Testis (tissue), 3 donors: ENCODE data around the gene SLC12A3. TPM values are rescaled to one million over a fixed set of nuclear protein-coding genes. Genes with fewer than 3 reads are reported as not detected.

ENCODE experiments used
- DNase-seq: peaks from one replicate; pipeline ENCODE4 v3.0.0-alpha.2; 2019
- H3K27ac ChIP-seq, 2 donors: fragments of 200-600 bp; sonication (generic); one replicate each; pipeline ENCODE4 v1.5.1; 2019
- H3K27me3 ChIP-seq: fragments of 200-600 bp; sonication (generic); one replicate; pipeline ENCODE4 v1.5.1; 2019
- H3K36me3 ChIP-seq: fragments of 200-600 bp; sonication (generic); one replicate; pipeline ENCODE4 v1.5.1; 2017; ENCODE audit warnings: low read depth; ENCODE audit errors: missing control alignments
- H3K4me1 ChIP-seq: fragments of 200-600 bp; sonication (generic); one replicate; pipeline ENCODE4 v1.5.1; 2019
- H3K4me3 ChIP-seq, 2 donors: fragments of 200-600 bp; sonication (generic); one replicate each; pipeline ENCODE4 v1.5.1; 2017 to 2019
- H3K9me3 ChIP-seq: fragments of 200-600 bp; sonication (generic); one replicate; pipeline ENCODE4 v1.5.1; 2017
- POLR2A ChIP-seq: fragments of 450-650 bp; IDR thresholded peaks from one replicate; pipeline ENCODE4 v1.6.1; 2017; ENCODE audit warnings: antibody characterized with exemption, mild to moderate bottlenecking, moderate library complexity
- WGBS, 2 donors: methylation state at CpG; one replicate each; pipeline ENCODE4 v1.1.5; 2018; 5-methylcytosine and 5-hydroxymethylcytosine counted together
- intact Hi-C: fragments of 100-400 bp; cut with DNase I; formaldehyde crosslinking; loops from one replicate; pipeline ENCODE4 v1.15.1; 2023; ENCODE audit warnings: low total_unique reads
- polyA plus RNA-seq: library from polyadenylated mRNA; stranded (reverse); fragments of 350-450 nt; fragmentation: Illumina TruSeq; extraction: RNeasy Lipid Tissue Mini Kit (QIAGEN cat#74804); gene quantifications from one replicate; pipeline ENCODE4 v1.2.3, GENCODE V29; 2014; ENCODE audit warnings: low read depth, low replicate concordance; ENCODE audit not compliant: insufficient read depth
- total RNA-seq, 2 donors: library from RNA; depleted of rRNA; stranded (reverse); fragments of >200 nt; gene quantifications; one replicate each; pipeline ENCODE4 v1.2.3, GENCODE V29; 2016
- TF ChIP-seq, protein P1 (sequence below), 3 experiments: fragments of 450-650 bp in 2 of 3; fragments of 200-600 bp in 1 of 3; sonication (generic) in 1 of 3; IDR thresholded peaks; one replicate each; pipeline ENCODE4 v1.5.1; 2016 to 2019; ENCODE audit warnings: antibody characterized with exemption in 3 of 3, mild to moderate bottlenecking in 2 of 3, moderate library complexity in 1 of 3

SLC12A3 gene
- total and polyA plus RNA-seq, 3 donors from 2014 or later = 0.16 to 1.1 (median 0.16) TPM

DNA sequence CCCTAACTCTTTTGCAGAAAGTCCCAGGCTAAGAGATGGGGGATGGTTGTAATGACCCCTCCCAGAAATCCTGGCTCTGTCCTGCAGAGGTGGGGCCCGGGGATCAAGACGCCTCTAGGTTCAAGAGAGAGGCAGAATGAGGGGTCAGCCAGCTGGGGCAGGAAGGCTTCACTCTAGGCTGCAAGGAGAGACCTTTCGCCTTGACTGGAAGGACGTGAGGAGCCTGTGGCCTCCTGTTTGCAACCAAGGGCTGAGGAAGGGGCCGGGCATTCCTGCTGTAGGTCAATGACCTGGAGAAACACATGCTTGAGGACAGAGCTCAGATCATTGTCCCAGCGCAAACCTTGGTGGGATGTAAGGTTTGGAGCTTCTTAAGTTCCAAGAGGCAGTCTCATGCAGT is 88.0 kb downstream of the SLC12A3 start:
- no peak for DNase-seq
- 81 to 92% methylated on average over 6 of the region's 6 CpGs for WGBS, 2 donors
- Histone ChIP-seq H3K4me3 (no peak overlapping the region), H3K4me1 (no peaks in the 10 kb centered on the region), H3K27me3 (no peaks in the 10 kb centered on the region), H3K9me3 (no peaks in the 10 kb centered on the region), H3K36me3 (no peaks in the 10 kb centered on the region), H3K27ac (no peak overlapping the region)
- intact Hi-C loops = no loop called here
- TF ChIP-seq POLR2A = no peak
- TF ChIP-seq, protein P1, sequence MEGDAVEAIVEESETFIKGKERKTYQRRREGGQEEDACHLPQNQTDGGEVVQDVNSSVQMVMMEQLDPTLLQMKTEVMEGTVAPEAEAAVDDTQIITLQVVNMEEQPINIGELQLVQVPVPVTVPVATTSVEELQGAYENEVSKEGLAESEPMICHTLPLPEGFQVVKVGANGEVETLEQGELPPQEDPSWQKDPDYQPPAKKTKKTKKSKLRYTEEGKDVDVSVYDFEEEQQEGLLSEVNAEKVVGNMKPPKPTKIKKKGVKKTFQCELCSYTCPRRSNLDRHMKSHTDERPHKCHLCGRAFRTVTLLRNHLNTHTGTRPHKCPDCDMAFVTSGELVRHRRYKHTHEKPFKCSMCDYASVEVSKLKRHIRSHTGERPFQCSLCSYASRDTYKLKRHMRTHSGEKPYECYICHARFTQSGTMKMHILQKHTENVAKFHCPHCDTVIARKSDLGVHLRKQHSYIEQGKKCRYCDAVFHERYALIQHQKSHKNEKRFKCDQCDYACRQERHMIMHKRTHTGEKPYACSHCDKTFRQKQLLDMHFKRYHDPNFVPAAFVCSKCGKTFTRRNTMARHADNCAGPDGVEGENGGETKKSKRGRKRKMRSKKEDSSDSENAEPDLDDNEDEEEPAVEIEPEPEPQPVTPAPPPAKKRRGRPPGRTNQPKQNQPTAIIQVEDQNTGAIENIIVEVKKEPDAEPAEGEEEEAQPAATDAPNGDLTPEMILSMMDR (IDR thresholded peaks at IDR 0.05) = no peak

DNA sequence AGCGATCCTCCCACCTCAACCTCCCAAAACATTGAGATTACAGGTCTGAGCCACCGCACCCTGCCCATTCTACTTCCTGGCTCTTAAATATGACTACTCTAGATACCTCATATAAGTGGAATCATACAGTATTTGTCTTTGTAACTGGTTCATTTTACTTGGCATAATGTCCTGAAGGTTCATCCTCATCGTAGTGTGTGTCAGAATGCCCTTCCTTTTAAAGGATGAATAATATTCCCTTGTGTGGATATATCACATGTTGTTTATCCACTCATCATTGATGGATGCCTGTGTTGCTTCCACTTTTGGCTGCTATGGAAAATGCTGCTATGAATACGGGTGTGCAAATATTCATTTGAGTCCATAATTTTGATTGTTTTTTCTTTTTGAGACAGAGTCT is 91.1 kb downstream of the SLC12A3 start:
- Histone ChIP-seq H3K27me3 (no peaks in the 10 kb centered on the region), H3K36me3 (no peaks in the 10 kb centered on the region), H3K4me1 (no peaks in the 10 kb centered on the region), H3K9me3 (no peaks in the 10 kb centered on the region), H3K27ac (no peak overlapping the region), H3K4me3 (no peak overlapping the region)
- no peak for DNase-seq
- intact Hi-C loops = no loop called here
- 95% methylated on average over 4 of the region's 4 CpGs for WGBS, 2 donors
- no peak for TF ChIP-seq POLR2A
- TF ChIP-seq, protein P1 (IDR thresholded peaks at IDR 0.05) = no peak

DNA sequence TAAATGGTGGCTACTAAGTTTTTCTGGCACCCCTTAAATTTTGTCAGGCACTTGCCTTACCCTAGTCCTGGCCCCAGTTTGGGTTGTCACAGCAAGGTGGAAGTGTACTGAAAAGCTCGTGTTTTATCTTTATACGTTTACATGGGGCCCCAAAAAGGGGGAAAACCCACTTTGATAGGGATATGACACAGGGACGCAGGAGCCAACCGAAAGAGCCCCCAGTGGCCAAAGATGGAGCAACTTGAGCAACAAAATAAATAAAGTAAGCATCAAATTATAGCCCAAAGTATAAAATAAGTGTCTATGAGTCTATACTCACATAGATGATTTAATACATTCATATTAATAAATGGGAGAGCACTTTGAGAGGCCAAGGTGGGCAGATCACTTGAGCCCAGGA is 91.7 kb downstream of the SLC12A3 start:
- H3K9me3 ChIP-seq = no peaks in the 10 kb centered on the region

DNA sequence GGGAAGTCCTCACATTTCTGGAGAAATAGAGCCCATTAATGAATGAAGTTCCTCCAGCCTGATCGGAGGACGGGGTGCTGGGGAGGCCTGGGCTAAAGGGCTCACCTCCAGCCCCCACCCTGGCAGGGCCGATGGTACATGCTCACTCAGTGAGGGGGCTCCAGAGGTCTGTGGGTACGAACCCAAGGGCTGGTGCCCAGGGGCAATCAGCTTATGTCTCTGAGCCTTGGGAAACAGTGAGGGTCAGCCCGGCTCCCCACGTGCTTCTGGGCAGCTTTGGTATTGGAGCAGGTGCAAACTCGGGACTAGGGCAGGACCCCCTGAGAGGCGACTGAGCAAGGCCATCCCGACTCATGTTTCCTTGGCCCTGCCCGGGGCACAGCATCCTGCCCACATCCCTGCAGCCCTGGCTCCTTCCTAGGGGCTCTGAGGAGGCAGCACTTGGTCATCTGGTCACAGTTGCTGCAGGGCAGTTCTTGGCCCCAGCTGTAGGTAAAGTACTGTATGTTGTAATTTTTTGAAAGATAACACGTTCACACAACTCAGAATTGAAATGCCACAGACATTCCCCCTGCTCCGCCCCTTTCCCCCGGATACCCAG is 95.8 kb downstream of the SLC12A3 start:
- H3K36me3 ChIP-seq = no peaks in the 10 kb centered on the region
- intact Hi-C loops = no loop called here
- no peak for DNase-seq
- no peak overlapping the region for H3K27ac ChIP-seq
- H3K4me3 ChIP-seq = no peak overlapping the region
- no peaks in the 10 kb centered on the region for H3K27me3 ChIP-seq
- no peaks in the 10 kb centered on the region for H3K9me3 ChIP-seq
- WGBS, 2 donors = 74 to 83% methylated on average over 5 to 13 of the region's 13 CpGs
- no peak for TF ChIP-seq POLR2A
- TF ChIP-seq, protein P1 (IDR thresholded peaks at IDR 0.05) = no peak
- peaks cover 9% of the 10 kb centered on the region for H3K4me1 ChIP-seq

More for the DNA sequence above, 91.7 kb downstream of the SLC12A3 start:
- no peak for DNase-seq
- intact Hi-C loops = no loop called here
- WGBS, 2 donors = 65 to 82% methylated on average over 4 of the region's 4 CpGs
- TF ChIP-seq, protein P1 (IDR thresholded peaks at IDR 0.05) = no peak
- no peak for TF ChIP-seq POLR2A
- Histone ChIP-seq H3K27me3 (no peaks in the 10 kb centered on the region), H3K36me3 (no peaks in the 10 kb centered on the region), H3K4me1 (peaks cover 2% of the 10 kb centered on the region), H3K4me3 (no peak overlapping the region), H3K27ac (no peak overlapping the region)

DNA sequence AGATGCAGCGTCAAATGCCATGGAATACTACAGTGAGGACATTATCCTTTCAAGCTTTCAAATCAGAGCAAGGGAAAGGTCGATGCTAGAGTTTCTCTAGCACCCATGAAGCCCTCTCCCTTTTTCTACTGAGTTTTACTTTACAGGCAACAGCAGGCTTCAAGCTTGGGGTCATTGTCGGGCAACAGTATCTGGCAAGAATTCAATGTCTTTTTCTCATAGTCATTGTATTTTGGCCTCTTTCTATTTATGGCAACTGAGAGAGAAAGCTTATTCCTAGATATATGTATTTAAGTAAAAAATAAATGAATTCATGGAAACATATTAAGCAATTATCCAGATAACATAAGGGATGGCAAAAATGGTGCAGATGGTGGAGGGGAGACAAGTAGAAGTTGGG is 96.4 kb downstream of the SLC12A3 start:
- Histone ChIP-seq H3K4me1 (peaks cover 9% of the 10 kb centered on the region), H3K9me3 (no peaks in the 10 kb centered on the region), H3K36me3 (no peaks in the 10 kb centered on the region), H3K27me3 (no peaks in the 10 kb centered on the region), H3K27ac (no peak overlapping the region), H3K4me3 (no peak overlapping the region)
- DNase-seq = no peak
- 66 to 79% methylated on average over 3 of the region's 3 CpGs for WGBS, 2 donors
- intact Hi-C loops = no loop called here
- TF ChIP-seq, protein P1 (IDR thresholded peaks at IDR 0.05) = no peak
- no peak for TF ChIP-seq POLR2A
